Forelimb muscle (tissue), 1 donor: ENCODE measurements around the gene OR8A1. TPM values are rescaled to one million over a fixed set of nuclear protein-coding genes. Genes with fewer than 3 reads are reported as not detected.
A peak's percentile ranks its signal among the peaks of the same experiment; 100 is the strongest.

Experiments used
- DNase-seq: peaks from one replicate; pipeline ENCODE4 v3.0.0-alpha.2; 2013; ENCODE audit warnings: low read depth
- polyA plus RNA-seq: library from polyadenylated mRNA; unstranded; fragments of 120-200 nt; gene quantifications from one replicate; pipeline ENCODE4 v1.2.1, GENCODE V29; 2013; ENCODE audit not compliant: insufficient read length

Gene OR8A1
- 0.25 TPM for polyA plus RNA-seq

- no peak for DNase-seq
These were observed at the start of gene OR8A1 for GRCh38 chr11:124569697-124570096. Gene OR8A1 (plus strand): TSS chr11:124569997. CDS start chr11:124570120, 123 bp downstream.

- no peak for DNase-seq
These were observed 49.3 kb upstream of the OR8A1 start for GRCh38 chr11:124520550-124520854.

- DNase-seq, result no peak
These were observed 36.2 kb upstream of the OR8A1 start for GRCh38 chr11:124533626-124534025.

- DNase-seq, result no peak
These were observed 35.7 kb upstream of the OR8A1 start for GRCh38 chr11:124534051-124534450.

GRCh38 chr11:124535552-124536232, 34.1 kb upstream of the OR8A1 start:
- DNase-seq, result no peak

- no peak for DNase-seq
These were observed 33.3 kb upstream of the OR8A1 start for GRCh38 chr11:124536520-124536919.

GRCh38 chr11:124538019-124538418, 31.8 kb upstream of the OR8A1 start:
- no peak for DNase-seq

- DNase-seq, result no peak
These were observed 28.6 kb upstream of the OR8A1 start for GRCh38 chr11:124541204-124541603.

GRCh38 chr11:124543145-124543544, 26.7 kb upstream of the OR8A1 start:
- no peak for DNase-seq

GRCh38 chr11:124543554-124543953, 26.2 kb upstream of the OR8A1 start, which contains the start of gene OR8B12:
Gene OR8B12 (minus strand): TSS chr11:124543654. CDS start chr11:124543654, 0 bp downstream.
- DNase-seq, result no peak

GRCh38 chr11:124551189-124551588, 18.6 kb upstream of the OR8A1 start:
- DNase-seq, result no peak

- DNase-seq, result no peak
These were observed 17.8 kb upstream of the OR8A1 start for GRCh38 chr11:124551987-124552386.

GRCh38 chr11:124556828-124557227, 13.0 kb upstream of the OR8A1 start:
- DNase-seq, result no peak

- no peak for DNase-seq
These were observed 363 bp downstream of the OR8A1 start for GRCh38 chr11:124570160-124570559.

GRCh38 chr11:124577716-124578427, 8.1 kb downstream of the OR8A1 start:
- no peak for DNase-seq

- no peak for DNase-seq
These were observed 9.0 kb downstream of the OR8A1 start for GRCh38 chr11:124578761-124579160.

- DNase-seq, result no peak
These were observed 12.0 kb downstream of the OR8A1 start for GRCh38 chr11:124581817-124582216.

GRCh38 chr11:124582565-124582964, 12.8 kb downstream of the OR8A1 start:
- no peak for DNase-seq

- DNase-seq, result no peak
These were observed 14.0 kb downstream of the OR8A1 start for GRCh38 chr11:124583781-124584180.

- no peak for DNase-seq
These were observed 15.0 kb downstream of the OR8A1 start for GRCh38 chr11:124584681-124585372.

GRCh38 chr11:124586238-124586860, 16.6 kb downstream of the OR8A1 start:
- DNase-seq, result peak; percentile 36

GRCh38 chr11:124591430-124591829, 21.6 kb downstream of the OR8A1 start:
- no peak for DNase-seq
